HCT116 (cell line): ENCODE measurements around the gene TBC1D2. TPM values are rescaled to one million over a fixed set of nuclear protein-coding genes. Genes with fewer than 3 reads are reported as not detected.

Experiments
- ATAC-seq: fragments of 200-7000 bp; cut with Tn5 transposase; 2 replicates; pipeline ENCODE4 v1.9.1; 2020; ENCODE audit warnings: mild to moderate bottlenecking, moderate library complexity
- BruUV-seq: library from RNA; stranded (reverse); fragments of 400-500 nt; replicated peaks from 2 replicates; lab custom pipeline; 2021; lab: Mats Ljungman, UMichigan
- CTCF ChIA-PET: fragments of 300-600 bp; sonication (Branson Sonifier 250); formaldehyde crosslinking; loops from one replicate; lab custom pipeline; 2021; ENCODE audit warnings: antibody characterized with exemption; lab: Charles Lee
- POLR2A ChIA-PET: fragments of 300-600, 350-600 bp; sonication (Branson Sonifier 250); formaldehyde crosslinking; loops from one replicate; lab custom pipeline; 2021; ENCODE audit warnings: antibody characterized with exemption; lab: Charles Lee
- RAD21 ChIA-PET, 2 experiments: fragments of 300-600 bp; sonication (Branson Sonifier 250); formaldehyde crosslinking; loops; one replicate each; lab custom pipeline; 2023; ENCODE audit warnings: low total read pairs in 2 of 2; ENCODE audit not compliant: uncharacterized antibody in 2 of 2, unreplicated experiment in 2 of 2, low non-redundant PET in 1 of 2; lab: Charles Lee
- DNase-seq: peaks from one replicate; pipeline ENCODE4 v3.0.0-alpha.2; 2010; ENCODE audit warnings: low read depth, low spot score
- H2AFZ ChIP-seq: fragments of 200-600 bp; shearing (Covaris generic), sonication (generic); 2 replicates; pipeline ENCODE4 v1.6.1; 2017; ENCODE audit warnings: low read depth, mixed run types, mixed read lengths, antibody characterized with exemption, low read length; ENCODE audit not compliant: poor library complexity, severe bottlenecking
- H3K27ac ChIP-seq: 2 replicates; pipeline ENCODE4 v1.5.1; 2012; ENCODE audit warnings: low read depth, low read length
- H3K27me3 ChIP-seq: fragments of 200-600 bp; sonication (generic); 2 replicates; pipeline ENCODE4 v1.6.1; 2016; ENCODE audit warnings: mixed run types, low read length, mixed read lengths; ENCODE audit not compliant: insufficient read depth
- H3K36me3 ChIP-seq, 2 experiments: fragments of 200-500 bp in 1 of 2; fragments of 200-600 bp in 1 of 2; sonication (Bioruptor generic) in 1 of 2; sonication (generic) in 1 of 2; 2 replicates each; pipeline versions ENCODE4 v1.5.1 to v1.6.1; 2014 to 2016; ENCODE audit warnings: low read length in 2 of 2, inconsistent platforms in 1 of 2, mixed read lengths in 1 of 2, mixed run types in 1 of 2; ENCODE audit not compliant: insufficient read depth in 2 of 2, control insufficient read depth in 1 of 2
- H3K4me1 ChIP-seq, 2 experiments: fragments of 200-600 bp in 1 of 2; sonication (generic) in 1 of 2; 2 replicates each; pipeline versions ENCODE4 v1.5.1 to v1.6.1; 2012 to 2017; ENCODE audit warnings: low read length in 2 of 2, inconsistent platforms in 1 of 2, mild to moderate bottlenecking in 1 of 2, mixed read lengths in 1 of 2, mixed run types in 1 of 2, moderate library complexity in 1 of 2; ENCODE audit not compliant: insufficient read depth in 2 of 2, control insufficient read depth in 1 of 2
- H3K4me2 ChIP-seq: fragments of 200-600 bp; sonication (generic); 2 replicates; pipeline ENCODE4 v1.6.1; 2017; ENCODE audit warnings: mixed run types, low read length, mixed read lengths
- H3K4me3 ChIP-seq, 2 experiments: fragments of 200-600 bp in 1 of 2; sonication (generic) in 1 of 2; replicated peaks in 1 of 2; 2 replicates each; pipeline ENCODE4 v1.5.1; 2011 to 2016; ENCODE audit warnings: low read length in 2 of 2, control low read depth in 1 of 2, low read depth in 1 of 2, mild to moderate bottlenecking in 1 of 2, mixed read lengths in 1 of 2, mixed run types in 1 of 2
- H3K79me2 ChIP-seq: fragments of 200-600 bp; sonication (generic); 2 replicates; pipeline ENCODE4 v1.6.1; 2017; ENCODE audit warnings: mild to moderate bottlenecking, mixed run types, low read length, moderate library complexity, mixed read lengths; ENCODE audit not compliant: insufficient read depth
- H3K9ac ChIP-seq: fragments of 200-600 bp; sonication (generic); 2 replicates; pipeline ENCODE4 v1.6.1; 2016; ENCODE audit warnings: low read length, mixed read lengths
- H3K9me2 ChIP-seq: fragments of 200-600 bp; sonication (generic), shearing (Covaris generic); 2 replicates; pipeline ENCODE4 v1.6.1; 2017; ENCODE audit warnings: mixed run types, mild to moderate bottlenecking, moderate library complexity; ENCODE audit not compliant: insufficient read depth
- H3K9me3 ChIP-seq, 2 experiments: fragments of 200-500 bp in 1 of 2; fragments of 200-600 bp in 1 of 2; sonication (Bioruptor generic) in 1 of 2; sonication (generic) in 1 of 2; 2 replicates each; pipeline ENCODE4 v1.6.1; 2014 to 2017; ENCODE audit warnings: low read length in 2 of 2, mixed read lengths in 2 of 2, inconsistent platforms in 1 of 2, low read depth in 1 of 2, mild to moderate bottlenecking in 1 of 2, mixed run types in 1 of 2, moderate library complexity in 1 of 2; ENCODE audit not compliant: control insufficient read depth in 1 of 2, insufficient read depth in 1 of 2
- H4K20me1 ChIP-seq: fragments of 200-600 bp; sonication (generic), shearing (Covaris generic); 2 replicates; pipeline ENCODE4 v1.6.1; 2017; ENCODE audit warnings: mixed run types, mild to moderate bottlenecking, moderate library complexity; ENCODE audit not compliant: insufficient read depth
- CEBPB ChIP-seq: IDR thresholded peaks from 2 replicates; pipeline ENCODE4 v1.6.1; 2012; ENCODE audit warnings: low read depth
- CTCF ChIP-seq, 3 experiments: fragments of 200-600 bp in 1 of 3; sonication (generic) in 1 of 3; IDR thresholded peaks in 2 of 3; conservative IDR thresholded peaks in 1 of 3; 2 replicates each; pipeline ENCODE4 v1.5.1; 2012 to 2017; ENCODE audit warnings: low read depth in 2 of 3, low read length in 2 of 3, antibody characterized with exemption in 1 of 3, borderline replicate concordance in 1 of 3, control low read depth in 1 of 3, mild to moderate bottlenecking in 1 of 3, mixed read lengths in 1 of 3, mixed run types in 1 of 3, moderate library complexity in 1 of 3; ENCODE audit not compliant: insufficient read depth in 1 of 3
- EGR1 ChIP-seq: IDR thresholded peaks from 2 replicates; pipeline ENCODE4 v1.6.1; 2012; ENCODE audit warnings: low read depth
- ELF1 ChIP-seq: IDR thresholded peaks from 2 replicates; pipeline ENCODE4 v1.6.1; 2012; ENCODE audit warnings: low read depth, borderline replicate concordance
- EZH2 ChIP-seq: fragments of 200-600 bp; sonication (generic); IDR thresholded peaks from 2 replicates; pipeline ENCODE4 v1.6.1; 2017; ENCODE audit warnings: antibody characterized with exemption, mixed run types
- EZH2phosphoT487 ChIP-seq: fragments of 200-600 bp; IDR thresholded peaks from 2 replicates; pipeline ENCODE4 v1.6.1; 2018; ENCODE audit warnings: antibody characterized with exemption, borderline replicate concordance
- JUND ChIP-seq: IDR thresholded peaks from 2 replicates; pipeline ENCODE4 v1.6.1; 2012
- POLR2A ChIP-seq: IDR thresholded peaks from 2 replicates; pipeline ENCODE4 v1.7.0; 2011; ENCODE audit warnings: borderline replicate concordance; ENCODE audit not compliant: insufficient read depth, insufficient read length; ENCODE audit errors: extremely low read depth
- POLR2AphosphoS5 ChIP-seq: IDR thresholded peaks from 2 replicates; pipeline ENCODE4 v1.6.1; 2011; ENCODE audit warnings: mild to moderate bottlenecking, low read depth, low read length, moderate library complexity
- RAD21 ChIP-seq: IDR thresholded peaks from 2 replicates; pipeline ENCODE4 v1.6.1; 2012; ENCODE audit warnings: low read depth, mild to moderate bottlenecking
- REST ChIP-seq: IDR thresholded peaks from 2 replicates; pipeline ENCODE4 v1.6.1; 2012; ENCODE audit warnings: low read depth
- SRF ChIP-seq: IDR thresholded peaks from 2 replicates; pipeline ENCODE4 v1.6.1; 2012; ENCODE audit warnings: low read depth
- TCF7L2 ChIP-seq: IDR thresholded peaks from 2 replicates; pipeline ENCODE4 v1.7.0; 2011; ENCODE audit warnings: borderline replicate concordance, inconsistent platforms; ENCODE audit not compliant: insufficient read depth, insufficient read length; ENCODE audit errors: extremely low read depth
- YY1 ChIP-seq: IDR thresholded peaks from 2 replicates; pipeline ENCODE4 v1.6.1; 2011; ENCODE audit warnings: low read length, low read depth, moderate library complexity, mild to moderate bottlenecking; ENCODE audit not compliant: insufficient replicate concordance; ENCODE audit errors: extremely low read depth
- ZFX ChIP-seq: fragments of 450-650 bp; IDR thresholded peaks from 2 replicates; pipeline ENCODE4 v1.6.1; 2017
- ZNF274 ChIP-seq: fragments of 200-500 bp; sonication (Bioruptor generic); IDR thresholded peaks from 2 replicates; pipeline ENCODE4 v1.6.1; 2014; ENCODE audit warnings: mild to moderate bottlenecking, low read depth, low read length, inconsistent platforms
- intact Hi-C: fragments of 100-400 bp; cut with micrococcal nuclease; formaldehyde crosslinking; loops from 2 replicates; pipeline ENCODE4 v1.10.0; 2022
- total RNA-seq: library from RNA; stranded (reverse); gene quantifications from one replicate; pipeline ENCODE4 v1.2.1, GENCODE V29; 2021; ENCODE audit not compliant: unreplicated experiment
- TF ChIP-seq, protein P1 (sequence below): IDR thresholded peaks from 2 replicates; pipeline ENCODE4 v1.6.1; 2012
- TF ChIP-seq, protein P2 (sequence below): IDR thresholded peaks from 2 replicates; pipeline ENCODE4 v1.6.1; 2012

TBC1D2 gene
- total RNA-seq, 1 experiment from 2014 or later = 9.8 TPM

DNA sequence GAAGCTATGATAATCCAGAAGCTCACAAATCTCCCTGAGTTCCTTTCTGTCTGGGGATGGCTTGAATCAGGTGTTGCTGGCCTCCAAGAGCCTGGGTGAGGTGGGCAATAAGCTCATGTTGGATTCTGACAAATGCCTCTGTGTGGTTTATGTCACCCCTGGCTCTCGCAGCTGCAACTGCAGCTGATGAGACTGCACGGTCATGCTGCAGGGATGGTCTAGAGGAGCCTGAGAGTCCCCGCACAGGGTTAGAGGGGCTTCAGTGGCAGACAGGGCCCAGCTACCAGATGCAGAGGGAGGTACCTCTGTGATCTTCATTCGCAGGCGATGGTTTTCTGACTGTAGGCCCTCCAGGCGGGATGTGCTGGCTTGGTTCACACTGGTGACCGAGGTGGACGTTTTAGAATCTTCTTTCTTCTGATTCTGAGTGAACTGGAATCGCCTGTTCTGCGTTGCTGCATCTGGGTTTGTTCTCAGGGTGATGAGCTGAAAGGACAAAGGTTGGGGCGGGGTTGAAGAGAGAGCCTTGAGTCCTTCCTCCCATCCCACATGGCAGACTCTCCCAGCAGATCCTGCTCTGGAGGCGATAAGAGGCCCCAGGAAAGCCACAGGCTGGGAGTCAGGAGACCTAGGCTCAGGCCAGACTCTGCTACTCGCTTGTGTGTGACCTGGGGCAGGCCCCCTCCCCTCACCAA, 47.6 kb upstream of the TBC1D2 start:
- H3K79me2 ChIP-seq = no peaks in the 10 kb centered on the region
- no peak overlapping the region for H2AFZ ChIP-seq
- ChIA-PET CTCF (interaction anchor here (1.4 kb wide), 1 partner anchor 13 kb away, joined by 3 read pairs; no protein-coding TSS in a partner anchor), RAD21 (no interaction called here), POLR2A (no interaction called here)
- no peaks in the 10 kb centered on the region for H3K27me3 ChIP-seq
- H3K4me1 ChIP-seq = peaks cover 0 to 7% of the 10 kb centered on the region in 2 experiments; a peak in 2 of 4 replicates
- H3K9ac ChIP-seq = no peak overlapping the region
- no peaks in the 10 kb centered on the region for H4K20me1 ChIP-seq
- intact Hi-C loops = loop anchor here (5.0 kb wide), 1 partner anchor 844 kb away; no protein-coding TSS in a partner anchor
- no peak overlapping the region for H3K27ac ChIP-seq
- no peak overlapping the region for H3K4me2 ChIP-seq
- H3K4me3 ChIP-seq = no peak overlapping the region
- TF ChIP-seq, protein P1, sequence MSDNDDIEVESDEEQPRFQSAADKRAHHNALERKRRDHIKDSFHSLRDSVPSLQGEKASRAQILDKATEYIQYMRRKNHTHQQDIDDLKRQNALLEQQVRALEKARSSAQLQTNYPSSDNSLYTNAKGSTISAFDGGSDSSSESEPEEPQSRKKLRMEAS = no peak
- TF ChIP-seq REST (no peak), CEBPB (no peak), EGR1 (no peak), ZFX (no peak), EZH2 (no peak), JUND (no peak), TCF7L2 (no peak), POLR2A (no peak), ZNF274 (no peak), EZH2phosphoT487 (no peak), RAD21 (no peak), POLR2AphosphoS5 (no peak), CTCF (IDR thresholded peaks at IDR 0.05 in 2 of 3, conservative IDR thresholded peaks at IDR 0.05 in 1 of 3; ENCODE audit: borderline replicate concordance in 1 of 3, insufficient read depth in 1 of 3, low read depth in 2 of 3, low read length in 2 of 3) (no peak), YY1 (no peak), SRF (no peak), ELF1 (no peak)
- TF ChIP-seq, protein P2, sequence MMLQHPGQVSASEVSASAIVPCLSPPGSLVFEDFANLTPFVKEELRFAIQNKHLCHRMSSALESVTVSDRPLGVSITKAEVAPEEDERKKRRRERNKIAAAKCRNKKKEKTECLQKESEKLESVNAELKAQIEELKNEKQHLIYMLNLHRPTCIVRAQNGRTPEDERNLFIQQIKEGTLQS = no peak
- H3K9me2 ChIP-seq = no peaks in the 10 kb centered on the region
- ATAC-seq (no peak), DNase-seq (no peak)
- no peaks in the 10 kb centered on the region for H3K36me3 ChIP-seq
- H3K9me3 ChIP-seq = no peaks in the 10 kb centered on the region
- no TSS peak for BruUV-seq
